WTC11 (cell line): Measurements from ENCODE around the gene CCT3. TPM values are rescaled to one million over a fixed set of nuclear protein-coding genes. Genes with fewer than 3 reads are reported as not detected.

ENCODE experiments used
- ATAC-seq: fragments of 200-7000 bp; cut with Tn5 transposase; 2 replicates; pipeline ENCODE4 v1.10.0; 2021; ENCODE audit warnings: mild to moderate bottlenecking, moderate library complexity
- CTCF ChIA-PET: fragments of 300-600 bp; sonication (Branson Sonifier 250); formaldehyde crosslinking; loops from one replicate; lab custom pipeline; 2021; ENCODE audit warnings: antibody characterized with exemption; lab: Charles Lee
- POLR2A ChIA-PET: fragments of 350-600 bp; sonication (Branson Sonifier 250); formaldehyde crosslinking; loops from one replicate; lab custom pipeline; 2021; ENCODE audit warnings: antibody characterized with exemption; lab: Charles Lee
- DNase-seq: peaks from one replicate; pipeline ENCODE4 v3.0.0; 2021; ENCODE audit warnings: low spot score
- H3K27ac Mint-ChIP-seq: 2 replicates; pipeline ENCODE4 v1.8.0; 2021; ENCODE audit warnings: mixed read lengths
- H3K27me3 Mint-ChIP-seq: 2 replicates; pipeline ENCODE4 v1.8.0; 2021; ENCODE audit warnings: low read depth, mild to moderate bottlenecking, moderate library complexity, mixed read lengths
- H3K36me3 Mint-ChIP-seq: 2 replicates; pipeline ENCODE4 v1.8.0; 2021; ENCODE audit warnings: mixed read lengths
- H3K4me1 Mint-ChIP-seq: 2 replicates; pipeline ENCODE4 v1.8.0; 2022; ENCODE audit warnings: mixed read lengths
- H3K4me3 Mint-ChIP-seq: 2 replicates; pipeline ENCODE4 v1.8.0; 2021; ENCODE audit warnings: mild to moderate bottlenecking, moderate library complexity, mixed read lengths
- H3K9me3 Mint-ChIP-seq: 2 replicates; pipeline ENCODE4 v1.8.0; 2021; ENCODE audit warnings: mixed read lengths
- ATF6 ChIP-seq: sonication (generic); formaldehyde crosslinking; IDR thresholded peaks from 2 replicates; pipeline ENCODE4 v1.8.1; 2023; ENCODE audit warnings: mild to moderate bottlenecking, missing genetic modification reagents
- CBFB ChIP-seq: sonication (generic); formaldehyde crosslinking; IDR thresholded peaks from 2 replicates; pipeline ENCODE4 v1.8.1; 2022; ENCODE audit warnings: mild to moderate bottlenecking, low read depth, missing genetic modification reagents
- CREM ChIP-seq: sonication (generic); formaldehyde crosslinking; IDR thresholded peaks from 2 replicates; pipeline ENCODE4 v1.8.1; 2022; ENCODE audit warnings: mild to moderate bottlenecking, missing genetic modification reagents, moderate library complexity
- CTCF ChIP-seq: fragments of 200-600 bp; IDR thresholded peaks from 2 replicates; pipeline ENCODE4 v1.8.0; 2022; ENCODE audit warnings: antibody characterized with exemption
- ESRRA ChIP-seq: sonication (generic); formaldehyde crosslinking; IDR thresholded peaks from 2 replicates; pipeline ENCODE4 v1.8.1; 2022; ENCODE audit warnings: mild to moderate bottlenecking, missing genetic modification reagents, borderline replicate concordance
- FOXP1 ChIP-seq: sonication (generic); formaldehyde crosslinking; IDR thresholded peaks from 2 replicates; pipeline ENCODE4 v1.8.0; 2022; ENCODE audit warnings: missing genetic modification reagents, mild to moderate bottlenecking, moderate library complexity, borderline replicate concordance
- GABPB1 ChIP-seq: sonication (generic); formaldehyde crosslinking; IDR thresholded peaks from 2 replicates; pipeline ENCODE4 v1.8.1; 2023; ENCODE audit warnings: mild to moderate bottlenecking, missing genetic modification reagents
- GTF2I ChIP-seq: fragments of 250-450 bp; sonication (Bioruptor Pico); conservative IDR thresholded peaks from 2 replicates; pipeline ENCODE4 v1.4.0; 2021; ENCODE audit warnings: mild to moderate bottlenecking
- JUN ChIP-seq: sonication (generic); formaldehyde crosslinking; IDR thresholded peaks from 2 replicates; pipeline ENCODE4 v1.8.0; 2023; ENCODE audit warnings: mild to moderate bottlenecking, missing genetic modification reagents
- MLX ChIP-seq: sonication (generic); formaldehyde crosslinking; IDR thresholded peaks from 2 replicates; pipeline ENCODE4 v1.8.1; 2023; ENCODE audit warnings: mild to moderate bottlenecking, missing genetic modification reagents, moderate library complexity
- OVOL2 ChIP-seq: fragments of 250-450 bp; sonication (Bioruptor Pico); IDR thresholded peaks from 2 replicates; pipeline ENCODE4 v1.9.0; 2021; ENCODE audit warnings: mild to moderate bottlenecking, borderline replicate concordance
- RORB ChIP-seq: fragments of 250-450 bp; sonication (Bioruptor Pico); IDR thresholded peaks from 2 replicates; pipeline ENCODE4 v1.9.0; 2021; ENCODE audit warnings: mild to moderate bottlenecking
- SOX15 ChIP-seq: fragments of 250-450 bp; sonication (Bioruptor Pico); IDR thresholded peaks from 2 replicates; pipeline ENCODE4 v1.9.0; 2021; ENCODE audit warnings: mild to moderate bottlenecking
- USF1 ChIP-seq: sonication (generic); formaldehyde crosslinking; IDR thresholded peaks from 2 replicates; pipeline ENCODE4 v1.8.0; 2022; ENCODE audit warnings: mild to moderate bottlenecking, missing genetic modification reagents
- total RNA-seq: library from RNA; stranded (reverse); gene quantifications from 3 replicates; pipeline ENCODE4 v1.2.3, GENCODE V29; 2021

The CCT3 gene
- total RNA-seq, 1 experiment from 2014 or later, result 479 TPM

GRCh38 chr1:156342166-156342955 is 4.3 kb upstream of the CCT3 start:
- ATAC-seq (no peak), DNase-seq (no peak)
- Mint-ChIP-seq H3K36me3 (peaks cover 6% of the 10 kb centered on the region; the same call in 1 of the 2 replicates), H3K9me3 (no peaks in the 10 kb centered on the region), H3K4me1 (0 out of 2 replicates have a peak, but pooled peaks cover 1% of the 10 kb centered on the region), H3K27me3 (no peaks in the 10 kb centered on the region), H3K27ac (no peak overlapping the region), H3K4me3 (no peak overlapping the region)
- TF ChIP-seq OVOL2 (no peak), CREM (CRISPR knock-in tag) (no peak), CBFB (CRISPR knock-in tag) (no peak), SOX15 (no peak), GABPB1 (CRISPR knock-in tag) (no peak), RORB (CRISPR knock-in tag) (no peak), CTCF (no peak), ESRRA (CRISPR knock-in tag) (no peak), JUN (CRISPR knock-in tag) (no peak)
- CTCF ChIA-PET, result interaction anchor here (0.5 to 3.3 kb wide), 5 partner anchors 14 to 445 kb away, joined by 3 to 18 read pairs (median 4); no protein-coding TSS in a partner anchor
- POLR2A ChIA-PET, result no interaction called here

GRCh38 chr1:156337888-156338179 is 258 bp downstream of the CCT3 start:
- ChIA-PET CTCF (interaction anchor here (0.6 to 3.0 kb wide), 10 partner anchors 18 to 196 kb away, joined by 3 to 14 read pairs (median 4); partner anchors contain the start of genes PMF1, SLC25A44 and SMG5), POLR2A (interaction anchor here (0.6 to 2.4 kb wide), 4 partner anchors 55 to 330 kb away, joined by 3 to 10 read pairs (median 4); partner anchors contain the start of gene SMG5)
- H3K4me1 Mint-ChIP-seq, result peaks cover 18% of the 10 kb centered on the region
- no peak for TF ChIP-seq MLX (CRISPR knock-in tag)
- 0 out of 2 replicates have a peak, but pooled peaks have one; percentile 12 for TF ChIP-seq USF1 (CRISPR knock-in tag)
- TF ChIP-seq ATF6 (CRISPR knock-in tag), result no peak
- ATAC-seq (no peak), DNase-seq (no peak)
- H3K27ac Mint-ChIP-seq, result peak overlapping the region; percentile 96
- no peaks in the 10 kb centered on the region for H3K9me3 Mint-ChIP-seq
- H3K4me3 Mint-ChIP-seq, result peak overlapping the region; percentile 99
- H3K36me3 Mint-ChIP-seq, result peaks cover 37% of the 10 kb centered on the region
- H3K27me3 Mint-ChIP-seq, result no peaks in the 10 kb centered on the region

- H3K36me3 Mint-ChIP-seq, result peaks cover 42% of the 10 kb centered on the region
- H3K4me1 Mint-ChIP-seq, result peaks cover 18% of the 10 kb centered on the region
- H3K4me3 Mint-ChIP-seq, result peak overlapping the region; percentile 99
- ChIA-PET CTCF (interaction anchor here (0.6 to 3.0 kb wide), 10 partner anchors 18 to 196 kb away, joined by 3 to 14 read pairs (median 4); partner anchors contain the start of genes PMF1 and SLC25A44), POLR2A (interaction anchor here (0.6 to 2.4 kb wide), 2 partner anchors 54 to 297 kb away, joined by 3 to 10 read pairs; partner anchors contain the start of gene SMG5)
- no peaks in the 10 kb centered on the region for H3K9me3 Mint-ChIP-seq
- no peak for DNase-seq
- H3K27me3 Mint-ChIP-seq, result no peaks in the 10 kb centered on the region
- TF ChIP-seq GTF2I (CRISPR knock-in tag), result peak; percentile 75; the same call in 1 of the 2 replicates
- TF ChIP-seq FOXP1 (CRISPR knock-in tag), result no peak
- peak overlapping the region; percentile 96 for H3K27ac Mint-ChIP-seq
- no peak for ATAC-seq
Measured at GRCh38 chr1:156337052-156337887, 822 bp downstream of the CCT3 start.
